Measurements from ENCODE around the gene FOXO3. TPM values are rescaled to one million over a fixed set of nuclear protein-coding genes. Genes with fewer than 3 reads are reported as not detected.

The FOXO3 gene
- total RNA-seq, 1 experiment from 2014 or later, result 22.1 TPM

GRCh38 chr6:108637963-108638362 lies 77.2 kb downstream of the FOXO3 start:
- H3K9ac ChIP-seq (ENCODE audit: extremely low read depth, insufficient read length, low read length), result no peak overlapping the region
- no peaks in the 10 kb centered on the region for H3K9me3 ChIP-seq (ENCODE audit: control insufficient read depth, low read depth, low read length)
- no CpG with 5 or more reads among the region's 1 CpG for WGBS (ENCODE audit: extremely low coverage, insufficient read length, low lambda C conversion rate)
- no peak for DNase-seq
- H4K20me1 ChIP-seq (ENCODE audit: control insufficient read depth, insufficient read depth, insufficient read length), result no peaks in the 10 kb centered on the region
- no peak overlapping the region for H2BK5ac ChIP-seq (ENCODE audit: insufficient read length, low read length)
- no peak overlapping the region for H2AK5ac ChIP-seq (ENCODE audit: insufficient read length, low read length)
- no peak overlapping the region for H3K4ac ChIP-seq (ENCODE audit: low read depth, low read length)
- H3K79me2 ChIP-seq (ENCODE audit: insufficient read depth, low read length), result peaks cover 3% of the 10 kb centered on the region; the same call in 1 of the 2 replicates
- peaks cover 8% of the 10 kb centered on the region; the same call in 1 of the 2 replicates for H3K4me1 ChIP-seq (ENCODE audit: insufficient read depth, low read length)
- no peak overlapping the region for H2BK15ac ChIP-seq (ENCODE audit: low read depth, low read length)
- H3K27me3 ChIP-seq (ENCODE audit: insufficient read depth, low read length), result no peaks in the 10 kb centered on the region
- no peak overlapping the region for H3K27ac ChIP-seq (ENCODE audit: insufficient read length, low read depth, low read length)
- H3K79me1 ChIP-seq (ENCODE audit: insufficient read depth, low read depth, low read length, poor library complexity, severe bottlenecking), result no peaks in the 10 kb centered on the region
- no peak overlapping the region for H3K4me3 Mint-ChIP-seq
- no peak overlapping the region for H2BK120ac ChIP-seq (ENCODE audit: low read depth, low read length, poor library complexity, severe bottlenecking)
- H3K9me3 Mint-ChIP-seq, result no peaks in the 10 kb centered on the region
- H3K4me2 ChIP-seq (ENCODE audit: insufficient read depth, insufficient read length, low read length), result no peak overlapping the region
- H3K4me1 Mint-ChIP-seq, result peaks cover 65% of the 10 kb centered on the region in 2 experiments
- H3K14ac ChIP-seq (ENCODE audit: insufficient read depth, low read length), result no peak overlapping the region
- no peak overlapping the region for H4K5ac ChIP-seq (ENCODE audit: insufficient read length, low read depth, low read length)
- no peak overlapping the region for H3K23ac ChIP-seq (ENCODE audit: insufficient read length, low read depth, low read length)
- H2BK12ac ChIP-seq (ENCODE audit: insufficient read length, low read depth, low read length), result no peak overlapping the region
- H3K36me3 Mint-ChIP-seq (ENCODE audit: insufficient read depth in 1 of 3, low read depth in 3 of 3), result no peaks in the 10 kb centered on the region; a peak in 1 of 7 replicates
- H3T11ph ChIP-seq (ENCODE audit: low read length), result no peak overlapping the region
- no peak for TF ChIP-seq CTCF (conservative IDR thresholded peaks at IDR 0.05)
- H2AFZ ChIP-seq (ENCODE audit: low read length), result no peak overlapping the region
- H4K91ac ChIP-seq (ENCODE audit: insufficient read length, low read depth, low read length), result no peak overlapping the region
- no peaks in the 10 kb centered on the region for H3K23me2 ChIP-seq (ENCODE audit: insufficient read length, low read depth, low read length, poor library complexity, severe bottlenecking)
- no peaks in the 10 kb centered on the region for H3K27me3 Mint-ChIP-seq (ENCODE audit: low read depth)
- no peak overlapping the region for H3K27ac Mint-ChIP-seq
- no peak overlapping the region for H3K56ac ChIP-seq (ENCODE audit: insufficient read length, low read depth, low read length)
- H2BK20ac ChIP-seq (ENCODE audit: low read depth, low read length, poor library complexity, severe bottlenecking), result no peak overlapping the region
- no peak overlapping the region for H3K18ac ChIP-seq (ENCODE audit: insufficient read length, low read depth, low read length)
- no peak overlapping the region for H4K8ac ChIP-seq (replicated peaks; ENCODE audit: insufficient read length, low read depth, low read length)
